B cell (primary cell): ENCODE results near the gene EFNA2. TPM values are rescaled to one million over a fixed set of nuclear protein-coding genes. Genes with fewer than 3 reads are reported as not detected.

Source experiments
- ATAC-seq: fragments of 200-7000 bp; cut with Tn5 transposase; one replicate; pipeline ENCODE4 v1.10.0; 2021; ENCODE audit warnings: low read depth, mild to moderate bottlenecking, moderate number of reproducible peaks, moderate library complexity
- CTCF ChIA-PET: fragments of 350-600 bp; sonication (Branson Sonifier 250); formaldehyde crosslinking; loops from one replicate; lab custom pipeline; 2021; ENCODE audit warnings: antibody characterized with exemption, inconsistent platforms; lab: Charles Lee
- POLR2A ChIA-PET: fragments of 350-600 bp; sonication (Branson Sonifier 250); formaldehyde crosslinking; loops from one replicate; lab custom pipeline; 2021; ENCODE audit warnings: antibody characterized with exemption; lab: Charles Lee
- DNase-seq: peaks from one replicate; pipeline ENCODE4 v3.0.0; 2013
- H2AFZ ChIP-seq: 2 replicates; pipeline ENCODE4 v1.6.1; 2012; ENCODE audit warnings: mild to moderate bottlenecking, low read depth, low read length; ENCODE audit not compliant: insufficient read depth, poor library complexity, severe bottlenecking
- H3K27ac ChIP-seq, 2 donors: 1 replicate in 1 of 2; 2 replicates in 1 of 2; pipeline ENCODE4 v1.5.1; 2012 to 2013; ENCODE audit warnings: low read length in 2 of 2, mild to moderate bottlenecking in 2 of 2, moderate library complexity in 1 of 2
- H3K27me3 ChIP-seq, 4 experiments: fragments of 200-600 bp in 1 of 4; sonication (generic) in 1 of 4; replicated peaks in 1 of 4; 1 replicate in 2 of 4; 2 replicates in 2 of 4; pipeline versions ENCODE4 v1.6.1 to v1.7.0; 2013 to 2016; ENCODE audit warnings: low read length in 3 of 4, mild to moderate bottlenecking in 2 of 4, mixed read lengths in 1 of 4, moderate library complexity in 1 of 4; ENCODE audit not compliant: insufficient read depth in 4 of 4, control insufficient read depth in 3 of 4; ENCODE audit errors: control extremely low read depth in 1 of 4
- H3K36me3 ChIP-seq, 2 experiments: replicated peaks in 1 of 2; 1 replicate in 1 of 2; 2 replicates in 1 of 2; pipeline versions ENCODE4 v1.6.1 to v1.7.1; 2013; ENCODE audit warnings: low read length in 1 of 2; ENCODE audit not compliant: insufficient read depth in 2 of 2, control insufficient read depth in 1 of 2; ENCODE audit errors: control extremely low read depth in 1 of 2, extremely low read depth in 1 of 2
- H3K4me1 ChIP-seq, 2 donors: fragments of 200-600 bp in 1 of 2; sonication (generic) in 1 of 2; 1 replicate in 1 of 2; 2 replicates in 1 of 2; pipeline versions ENCODE4 v1.5.1 to v1.6.1; 2013 to 2017; ENCODE audit warnings: low read length in 2 of 2; ENCODE audit not compliant: control insufficient read depth in 2 of 2, insufficient read depth in 2 of 2
- H3K4me2 ChIP-seq: replicated peaks from 2 replicates; pipeline ENCODE3; 2012; ENCODE audit warnings: mild to moderate bottlenecking, low read depth, low read length; ENCODE audit not compliant: poor library complexity, severe bottlenecking
- H3K4me3 ChIP-seq, 5 experiments: fragments of 200-600 bp in 1 of 5; sonication (generic) in 1 of 5; 1 replicate in 3 of 5; 2 replicates in 2 of 5; pipeline versions ENCODE4 v1.5.1 to v1.7.0; 2011 to 2016; ENCODE audit warnings: low read length in 4 of 5, mild to moderate bottlenecking in 4 of 5, low read depth in 2 of 5, control low read depth in 1 of 5, moderate library complexity in 1 of 5; ENCODE audit not compliant: insufficient read depth in 1 of 5; ENCODE audit errors: control extremely low read depth in 1 of 5, extremely low read depth in 1 of 5
- H3K79me2 ChIP-seq: fragments of 200-600 bp; sonication (generic); one replicate; pipeline ENCODE4 v1.6.0; 2016; ENCODE audit warnings: low read length; ENCODE audit not compliant: control insufficient read depth, insufficient read depth
- H3K9ac ChIP-seq: fragments of 200-600 bp; sonication (generic); 2 replicates; pipeline ENCODE4 v1.6.1; 2017; ENCODE audit warnings: mild to moderate bottlenecking, low read length, moderate library complexity
- H3K9me3 ChIP-seq, 3 donors: one replicate each; pipeline versions ENCODE4 v1.6.1 to v1.7.1; 2013; ENCODE audit warnings: low read length in 2 of 3; ENCODE audit not compliant: control insufficient read depth in 2 of 3, insufficient read depth in 1 of 3; ENCODE audit errors: control extremely low read depth in 1 of 3
- H4K20me1 ChIP-seq: 2 replicates; pipeline ENCODE4 v1.6.0; 2012; ENCODE audit warnings: mild to moderate bottlenecking, low read length; ENCODE audit not compliant: insufficient read depth, control insufficient read depth, poor library complexity, severe bottlenecking
- H3K27ac Mint-ChIP-seq: one replicate; pipeline ENCODE4 v1.8.0; 2021; ENCODE audit warnings: mixed read lengths
- H3K27me3 Mint-ChIP-seq: one replicate; pipeline ENCODE4 v1.8.0; 2021; ENCODE audit warnings: mixed read lengths
- H3K4me1 Mint-ChIP-seq: one replicate; pipeline ENCODE4 v1.8.0; 2021; ENCODE audit warnings: mixed read lengths
- H3K4me3 Mint-ChIP-seq: one replicate; pipeline ENCODE4 v1.8.0; 2021; ENCODE audit warnings: mixed read lengths
- H3K9me3 Mint-ChIP-seq: one replicate; pipeline ENCODE4 v1.8.0; 2022; ENCODE audit warnings: mixed read lengths; ENCODE audit not compliant: insufficient read depth
- CTCF ChIP-seq: fragments of 200-600 bp; IDR thresholded peaks from one replicate; pipeline ENCODE4 v1.8.0; 2022; ENCODE audit warnings: antibody characterized with exemption, mild to moderate bottlenecking
- EZH2 ChIP-seq: IDR thresholded peaks from 2 replicates; pipeline ENCODE4 v1.6.1; 2012; ENCODE audit warnings: borderline replicate concordance, low read depth, mild to moderate bottlenecking, moderate library complexity, low read length; ENCODE audit not compliant: insufficient read depth, poor library complexity, severe bottlenecking
- WGBS: methylation state at CpG from one replicate; pipeline ENCODE4 v1.1.5; 2013; ENCODE audit warnings: missing lambda C conversion rate; ENCODE audit not compliant: insufficient coverage; 5-methylcytosine and 5-hydroxymethylcytosine counted together
- intact Hi-C: fragments of 100-400 bp; cut with micrococcal nuclease; formaldehyde crosslinking; loops from one replicate; pipeline ENCODE4 v1.10.0; 2022
- polyA plus RNA-seq: library from polyadenylated mRNA; depleted of rRNA; stranded (reverse); fragments of >200 nt; gene quantifications from 2 replicates; pipeline ENCODE4 v1.2.3, GENCODE V29; 2012
- total RNA-seq, 2 donors: library from RNA; stranded (reverse); fragments of 120-200 nt in 1 of 2; gene quantifications; 1 replicate in 1 of 2; 2 replicates in 1 of 2; pipeline versions ENCODE4 v1.2.3 to v1.2.4, GENCODE V29; 2013 to 2022

EFNA2 gene
- total and polyA plus RNA-seq, 2 donors (not counting 1 experiment from before 2014, with no cell fraction given), result not detected

- ATAC-seq (no peak), DNase-seq (peak; percentile 37)
- peaks cover 8% of the 10 kb centered on the region for H4K20me1 ChIP-seq
- TF ChIP-seq EZH2, result peak; percentile 77
- TF ChIP-seq CTCF, result no peak
- H3K36me3 ChIP-seq, result peaks cover 0 to 5% of the 10 kb centered on the region in 2 experiments
- no peak overlapping the region for H3K4me3 ChIP-seq
- H3K4me3 Mint-ChIP-seq, result peak overlapping the region; percentile 38
- 20% methylated on average over 48 of the region's 51 CpGs for WGBS
- H3K4me2 ChIP-seq, result peak overlapping the region; percentile 43
- H3K27me3 Mint-ChIP-seq, result peaks cover 21% of the 10 kb centered on the region
- POLR2A ChIA-PET, result interaction anchor here (0.6 kb wide), 1 partner anchor 39 kb away, joined by 6 read pairs; no protein-coding TSS in a partner anchor
- no peaks in the 10 kb centered on the region for H3K9me3 Mint-ChIP-seq
- peaks cover 0 to 53% (median 21%) of the 10 kb centered on the region in 4 experiments for H3K27me3 ChIP-seq
- intact Hi-C loops, result no loop called here
- H3K4me1 ChIP-seq, result peaks cover 8 to 10% of the 10 kb centered on the region in 2 donors
- H3K79me2 ChIP-seq, result peaks cover under 1% of the 10 kb centered on the region
- H2AFZ ChIP-seq, result no peak overlapping the region
- no peak overlapping the region for H3K27ac ChIP-seq
- no peak overlapping the region for H3K27ac Mint-ChIP-seq
- H3K9me3 ChIP-seq, result peaks cover 0 to 8% (median 0%) of the 10 kb centered on the region in 3 donors
- peaks cover 17% of the 10 kb centered on the region for H3K4me1 Mint-ChIP-seq
- CTCF ChIA-PET, result no interaction called here
- H3K9ac ChIP-seq, result no peak overlapping the region
Observed at GRCh38 chr19:1284979-1285736, 515 bp upstream of the EFNA2 start.
